Keratinocyte (primary cell): ENCODE measurements around the gene LILRA6. TPM values are rescaled to one million over a fixed set of nuclear protein-coding genes. Genes with fewer than 3 reads are reported as not detected.
A peak's percentile ranks its signal among the peaks of the same experiment; 100 is the strongest.

Experiments
- DNase-seq: peaks from one replicate; pipeline ENCODE4 v3.0.0-alpha.2; 2011; ENCODE audit warnings: low read depth, missing footprints, low spot score
- FAIRE-seq: peaks from 2 replicates; lab custom pipeline; 2011; peaks lifted over from hg19 to GRCh38; lab: Jason Lieb, UNC
- H2AFZ ChIP-seq: 2 replicates; pipeline ENCODE4 v1.6.0; 2012; ENCODE audit warnings: low read length, control low read depth, inconsistent platforms; ENCODE audit not compliant: control insufficient read depth
- H3K27ac ChIP-seq: 2 replicates; pipeline ENCODE4 v1.5.1; 2011; ENCODE audit warnings: low read length; ENCODE audit not compliant: control insufficient read depth, insufficient read depth
- H3K27me3 ChIP-seq: 3 replicates; pipeline ENCODE4 v1.6.0; 2011; ENCODE audit warnings: low read length; ENCODE audit not compliant: control insufficient read depth, insufficient read depth; ENCODE audit errors: extremely low read depth
- H3K36me3 ChIP-seq, 2 experiments: 2 replicates in 1 of 2; 3 replicates in 1 of 2; pipeline ENCODE4 v1.5.1; 2011; ENCODE audit warnings: low read length in 2 of 2, mild to moderate bottlenecking in 1 of 2; ENCODE audit not compliant: control insufficient read depth in 2 of 2, insufficient read depth in 2 of 2; ENCODE audit errors: extremely low read depth in 1 of 2
- H3K4me1 ChIP-seq: 3 replicates; pipeline ENCODE4 v1.5.1; 2011; ENCODE audit warnings: low read length; ENCODE audit not compliant: control insufficient read depth, insufficient read depth; ENCODE audit errors: extremely low read depth
- H3K4me2 ChIP-seq: 3 replicates; pipeline ENCODE4 v1.6.0; 2011; ENCODE audit warnings: low read depth, low read length; ENCODE audit not compliant: control insufficient read depth, insufficient read depth; ENCODE audit errors: extremely low read depth
- H3K4me3 ChIP-seq, 3 experiments: fragments of 200-600 bp in 1 of 3; sonication (generic) in 1 of 3; 2 replicates in 2 of 3; 3 replicates in 1 of 3; pipeline ENCODE4 v1.5.1; 2011 to 2016; ENCODE audit warnings: low read length in 3 of 3, mild to moderate bottlenecking in 3 of 3, control low read depth in 2 of 3, inconsistent platforms in 1 of 3, low read depth in 1 of 3, mixed read lengths in 1 of 3, mixed run types in 1 of 3, moderate library complexity in 1 of 3; ENCODE audit not compliant: control insufficient read depth in 2 of 3, insufficient read depth in 2 of 3; ENCODE audit errors: extremely low read depth in 1 of 3
- H3K79me2 ChIP-seq: 2 replicates; pipeline ENCODE4 v1.6.0; 2012; ENCODE audit warnings: low read length; ENCODE audit not compliant: control insufficient read depth, insufficient read depth
- H3K9ac ChIP-seq: 3 replicates; pipeline ENCODE4 v1.6.0; 2011; ENCODE audit warnings: low read length; ENCODE audit not compliant: control insufficient read depth, insufficient read depth; ENCODE audit errors: extremely low read depth
- H3K9me1 ChIP-seq: 3 replicates; pipeline ENCODE4 v1.6.0; 2011; ENCODE audit warnings: low read length; ENCODE audit not compliant: control insufficient read depth, insufficient read depth; ENCODE audit errors: extremely low read depth
- H3K9me3 ChIP-seq: 2 replicates; pipeline ENCODE4 v1.5.1; 2012; ENCODE audit warnings: low read depth, low read length; ENCODE audit not compliant: control insufficient read depth
- H4K20me1 ChIP-seq: 3 replicates; pipeline ENCODE4 v1.6.0; 2011; ENCODE audit warnings: low read length; ENCODE audit not compliant: control insufficient read depth, insufficient read depth; ENCODE audit errors: extremely low read depth
- EZH2 ChIP-seq: IDR thresholded peaks from one replicate; pipeline ENCODE4 v1.6.1; 2012; ENCODE audit warnings: inconsistent platforms, mild to moderate bottlenecking, low read length, moderate library complexity
- dilution Hi-C: fragments of 300-500 bp; cut with MboI; formaldehyde crosslinking; loops from one replicate; pipeline ENCODE4 v1.7.0; 2020; ENCODE audit warnings: low sequenced_read_pairs; ENCODE audit not compliant: extremely low pct_ligation_motif_present
- polyA plus RNA-seq, 5 experiments: library from polyadenylated mRNA; depleted of rRNA in 3 of 5; stranded (reverse) in 3 of 5; stranded (forward) in 1 of 5; unstranded in 1 of 5; fragments of >200 nt; gene quantifications; 1 replicate in 1 of 5; 2 replicates in 3 of 5; 3 replicates in 1 of 5; pipeline versions ENCODE4 v1.2.1 to v1.2.3, GENCODE V29; 2011 to 2012; ENCODE audit warnings: missing spikeins in 2 of 5, low read depth in 1 of 5, low replicate concordance in 1 of 5
- TF ChIP-seq, protein P1 (sequence below), 3 experiments: IDR thresholded peaks in 1 of 3; conservative IDR thresholded peaks in 1 of 3; optimal IDR thresholded peaks in 1 of 3; 2 replicates in 2 of 3; 3 replicates in 1 of 3; pipeline versions ENCODE3 to v1.5.1; 2011; ENCODE audit warnings: low read length in 3 of 3, mild to moderate bottlenecking in 3 of 3, moderate library complexity in 2 of 3, control low read depth in 1 of 3, inconsistent platforms in 1 of 3; ENCODE audit not compliant: insufficient read depth in 2 of 3; ENCODE audit errors: extremely low read depth in 1 of 3

LILRA6 gene
- polyA plus RNA-seq, 1 donor (not counting 4 experiments of a cell fraction or from before 2014, with no cell fraction given): not detected

- peak overlapping the region; percentile 95 for H3K4me2 ChIP-seq
- no peaks in the 10 kb centered on the region for H3K9me1 ChIP-seq
- no peaks in the 10 kb centered on the region for H3K9me3 ChIP-seq
- DNase-seq: no peak
- H3K4me3 ChIP-seq: peak overlapping the region; percentile 68 to 95 (median 88)
- H3K27ac ChIP-seq: peak overlapping the region; percentile 99
- no peaks in the 10 kb centered on the region for H4K20me1 ChIP-seq
- peak overlapping the region; percentile 99 for H3K9ac ChIP-seq
- TF ChIP-seq, protein P1, sequence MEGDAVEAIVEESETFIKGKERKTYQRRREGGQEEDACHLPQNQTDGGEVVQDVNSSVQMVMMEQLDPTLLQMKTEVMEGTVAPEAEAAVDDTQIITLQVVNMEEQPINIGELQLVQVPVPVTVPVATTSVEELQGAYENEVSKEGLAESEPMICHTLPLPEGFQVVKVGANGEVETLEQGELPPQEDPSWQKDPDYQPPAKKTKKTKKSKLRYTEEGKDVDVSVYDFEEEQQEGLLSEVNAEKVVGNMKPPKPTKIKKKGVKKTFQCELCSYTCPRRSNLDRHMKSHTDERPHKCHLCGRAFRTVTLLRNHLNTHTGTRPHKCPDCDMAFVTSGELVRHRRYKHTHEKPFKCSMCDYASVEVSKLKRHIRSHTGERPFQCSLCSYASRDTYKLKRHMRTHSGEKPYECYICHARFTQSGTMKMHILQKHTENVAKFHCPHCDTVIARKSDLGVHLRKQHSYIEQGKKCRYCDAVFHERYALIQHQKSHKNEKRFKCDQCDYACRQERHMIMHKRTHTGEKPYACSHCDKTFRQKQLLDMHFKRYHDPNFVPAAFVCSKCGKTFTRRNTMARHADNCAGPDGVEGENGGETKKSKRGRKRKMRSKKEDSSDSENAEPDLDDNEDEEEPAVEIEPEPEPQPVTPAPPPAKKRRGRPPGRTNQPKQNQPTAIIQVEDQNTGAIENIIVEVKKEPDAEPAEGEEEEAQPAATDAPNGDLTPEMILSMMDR (optimal IDR thresholded peaks at IDR 0.05 in 1 of 3, IDR thresholded peaks at IDR 0.05 in 1 of 3, conservative IDR thresholded peaks at IDR 0.05 in 1 of 3; ENCODE audit: extremely low read depth in 1 of 3, insufficient read depth in 2 of 3, low read length in 3 of 3): no peak
- no peak for TF ChIP-seq EZH2
- H3K4me1 ChIP-seq: peaks cover 18% of the 10 kb centered on the region
- dilution Hi-C loops: no loop called here
- no peak for FAIRE-seq
- H3K79me2 ChIP-seq: peaks cover 39% of the 10 kb centered on the region
- no peaks in the 10 kb centered on the region for H3K27me3 ChIP-seq
- H3K36me3 ChIP-seq: peaks cover 9 to 14% of the 10 kb centered on the region in 2 experiments
- H2AFZ ChIP-seq: peak overlapping the region; percentile 88
Observed at GRCh38 chr19:54191811-54192453, 50.7 kb downstream of the LILRA6 start.

DNA sequence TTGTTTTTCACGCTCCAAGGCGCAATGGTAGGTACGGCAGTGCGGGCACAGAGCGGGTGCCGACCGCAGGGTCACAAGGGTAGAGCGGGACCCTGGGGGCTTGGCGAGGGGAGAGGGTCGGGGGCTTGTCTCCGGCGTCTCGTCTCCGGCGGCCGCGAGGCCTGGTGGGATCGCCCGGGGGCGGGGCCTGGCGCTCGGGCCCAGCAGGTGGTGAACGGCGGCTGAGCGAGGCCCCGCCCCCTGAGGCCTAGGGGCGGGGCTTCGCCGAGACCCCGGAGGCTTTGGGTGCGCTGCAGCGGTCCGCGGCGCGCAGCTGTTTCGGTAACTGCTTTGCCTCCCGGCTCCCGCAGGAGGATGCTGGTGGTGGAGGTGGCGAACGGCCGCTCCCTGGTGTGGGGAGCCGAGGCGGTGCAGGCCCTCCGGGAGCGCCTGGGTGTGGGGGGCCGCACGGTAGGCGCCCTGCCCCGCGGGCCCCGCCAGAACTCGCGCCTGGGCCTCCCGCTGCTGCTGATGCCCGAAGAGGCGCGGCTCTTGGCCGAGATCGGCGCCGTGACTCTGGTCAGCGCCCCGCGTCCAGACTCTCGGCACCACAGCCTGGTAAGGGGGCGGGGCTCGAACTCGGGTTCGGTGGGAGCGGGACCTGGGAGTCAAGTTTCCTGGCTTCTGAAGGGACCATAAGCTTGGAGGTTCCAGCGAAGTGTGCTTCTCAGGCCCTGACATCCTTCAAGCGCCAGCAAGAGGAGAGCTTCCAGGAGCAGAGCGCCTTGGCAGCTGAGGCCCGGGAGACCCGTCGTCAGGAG is 51.4 kb downstream of the LILRA6 start, which contains the start of gene TSEN34:
TSEN34 (plus strand) TSS at position 298 of the 800 bp plus-strand sequence; CDS start at position 355, 57 bp downstream.
- peaks cover 15% of the 10 kb centered on the region for H3K4me1 ChIP-seq
- no peaks in the 10 kb centered on the region for H3K9me3 ChIP-seq
- H3K9me1 ChIP-seq: no peaks in the 10 kb centered on the region
- H3K36me3 ChIP-seq: peaks cover 16 to 20% of the 10 kb centered on the region in 2 experiments
- FAIRE-seq (no peak), DNase-seq (no peak)
- H3K27ac ChIP-seq: peak within 1 kb of the TSS; percentile 99
- TF ChIP-seq, protein P1 (optimal IDR thresholded peaks at IDR 0.05 in 1 of 3, IDR thresholded peaks at IDR 0.05 in 1 of 3, conservative IDR thresholded peaks at IDR 0.05 in 1 of 3; ENCODE audit: extremely low read depth in 1 of 3, insufficient read depth in 2 of 3, low read length in 3 of 3): no peak
- TF ChIP-seq EZH2: no peak
- peak within 1 kb of the TSS; percentile 95 for H3K4me2 ChIP-seq
- H4K20me1 ChIP-seq: no peaks in the 10 kb centered on the region
- peak within 1 kb of the TSS; percentile 98 for H2AFZ ChIP-seq
- peaks cover 45% of the 10 kb centered on the region for H3K79me2 ChIP-seq
- H3K27me3 ChIP-seq: no peaks in the 10 kb centered on the region
- dilution Hi-C loops: no loop called here
- peak within 1 kb of the TSS; percentile 68 to 95 (median 88) for H3K4me3 ChIP-seq
- H3K9ac ChIP-seq: peak within 1 kb of the TSS; percentile 99
